HEK293T (cell line): ENCODE data around the gene ZNRD2.

Source experiments
- BHLHE40 ChIP-seq: fragments of 450-650 bp; IDR thresholded peaks from 2 replicates; pipeline ENCODE4 v1.6.1; 2016; ENCODE audit warnings: mild to moderate bottlenecking, moderate library complexity, borderline replicate concordance
- ELF4 ChIP-seq: fragments of 450-650 bp; IDR thresholded peaks from 2 replicates; pipeline ENCODE4 v1.6.1; 2017; ENCODE audit warnings: antibody characterized with exemption
- FOXA1 ChIP-seq: fragments of 450-650 bp; IDR thresholded peaks from 2 replicates; pipeline ENCODE4 v1.6.1; 2016; ENCODE audit warnings: mild to moderate bottlenecking
- FOXK2 ChIP-seq: fragments of 450-650 bp; IDR thresholded peaks from 2 replicates; pipeline ENCODE4 v1.6.1; 2016; ENCODE audit warnings: mild to moderate bottlenecking
- FOXM1 ChIP-seq: fragments of 450-650 bp; IDR thresholded peaks from 2 replicates; pipeline ENCODE4 v1.6.1; 2017; ENCODE audit warnings: mild to moderate bottlenecking, borderline replicate concordance
- L3MBTL2 ChIP-seq: fragments of 450-650 bp; conservative IDR thresholded peaks from 2 replicates; pipeline ENCODE4 v1.6.1; 2016; ENCODE audit warnings: mild to moderate bottlenecking
- LEF1 ChIP-seq: fragments of 450-650 bp; IDR thresholded peaks from 2 replicates; pipeline ENCODE4 v1.6.1; 2017; ENCODE audit warnings: mild to moderate bottlenecking, borderline replicate concordance
- NFRKB ChIP-seq: fragments of 450-650 bp; IDR thresholded peaks from 2 replicates; pipeline ENCODE4 v1.6.1; 2016; ENCODE audit warnings: mild to moderate bottlenecking, moderate library complexity
- SP1 ChIP-seq: fragments of 450-650 bp; IDR thresholded peaks from 2 replicates; pipeline ENCODE4 v1.6.1; 2017
- SUZ12 ChIP-seq: fragments of 450-650 bp; IDR thresholded peaks from 2 replicates; pipeline ENCODE4 v1.6.1; 2016; ENCODE audit warnings: mild to moderate bottlenecking
- TARDBP ChIP-seq: fragments of 450-650 bp; IDR thresholded peaks from 2 replicates; pipeline ENCODE4 v1.6.1; 2016
- ZNF384 ChIP-seq: fragments of 450-650 bp; IDR thresholded peaks from 2 replicates; pipeline ENCODE4 v1.6.1; 2016
- TF ChIP-seq, protein P1 (sequence below): fragments of 450-650 bp; IDR thresholded peaks from 2 replicates; pipeline ENCODE4 v1.6.1; 2016

GRCh38 chr11:65539744-65540289 lies 30.5 kb upstream of the ZNRD2 start:
- TF ChIP-seq SP1: no peak
- TF ChIP-seq, protein P1, sequence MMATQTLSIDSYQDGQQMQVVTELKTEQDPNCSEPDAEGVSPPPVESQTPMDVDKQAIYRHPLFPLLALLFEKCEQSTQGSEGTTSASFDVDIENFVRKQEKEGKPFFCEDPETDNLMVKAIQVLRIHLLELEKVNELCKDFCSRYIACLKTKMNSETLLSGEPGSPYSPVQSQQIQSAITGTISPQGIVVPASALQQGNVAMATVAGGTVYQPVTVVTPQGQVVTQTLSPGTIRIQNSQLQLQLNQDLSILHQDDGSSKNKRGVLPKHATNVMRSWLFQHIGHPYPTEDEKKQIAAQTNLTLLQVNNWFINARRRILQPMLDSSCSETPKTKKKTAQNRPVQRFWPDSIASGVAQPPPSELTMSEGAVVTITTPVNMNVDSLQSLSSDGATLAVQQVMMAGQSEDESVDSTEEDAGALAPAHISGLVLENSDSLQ: no peak
- no peak for TF ChIP-seq ELF4
- TF ChIP-seq TARDBP: no peak
- TF ChIP-seq L3MBTL2: no peak
- TF ChIP-seq SUZ12: no peak
- TF ChIP-seq FOXA1: no peak
- no peak for TF ChIP-seq ZNF384
- no peak for TF ChIP-seq LEF1
- no peak for TF ChIP-seq BHLHE40
- TF ChIP-seq FOXM1: no peak
- no peak for TF ChIP-seq FOXK2
- TF ChIP-seq NFRKB: no peak
